ENCODE results near the gene HP1BP3.

Gene HP1BP3, protein sequence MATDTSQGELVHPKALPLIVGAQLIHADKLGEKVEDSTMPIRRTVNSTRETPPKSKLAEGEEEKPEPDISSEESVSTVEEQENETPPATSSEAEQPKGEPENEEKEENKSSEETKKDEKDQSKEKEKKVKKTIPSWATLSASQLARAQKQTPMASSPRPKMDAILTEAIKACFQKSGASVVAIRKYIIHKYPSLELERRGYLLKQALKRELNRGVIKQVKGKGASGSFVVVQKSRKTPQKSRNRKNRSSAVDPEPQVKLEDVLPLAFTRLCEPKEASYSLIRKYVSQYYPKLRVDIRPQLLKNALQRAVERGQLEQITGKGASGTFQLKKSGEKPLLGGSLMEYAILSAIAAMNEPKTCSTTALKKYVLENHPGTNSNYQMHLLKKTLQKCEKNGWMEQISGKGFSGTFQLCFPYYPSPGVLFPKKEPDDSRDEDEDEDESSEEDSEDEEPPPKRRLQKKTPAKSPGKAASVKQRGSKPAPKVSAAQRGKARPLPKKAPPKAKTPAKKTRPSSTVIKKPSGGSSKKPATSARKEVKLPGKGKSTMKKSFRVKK

DNA sequence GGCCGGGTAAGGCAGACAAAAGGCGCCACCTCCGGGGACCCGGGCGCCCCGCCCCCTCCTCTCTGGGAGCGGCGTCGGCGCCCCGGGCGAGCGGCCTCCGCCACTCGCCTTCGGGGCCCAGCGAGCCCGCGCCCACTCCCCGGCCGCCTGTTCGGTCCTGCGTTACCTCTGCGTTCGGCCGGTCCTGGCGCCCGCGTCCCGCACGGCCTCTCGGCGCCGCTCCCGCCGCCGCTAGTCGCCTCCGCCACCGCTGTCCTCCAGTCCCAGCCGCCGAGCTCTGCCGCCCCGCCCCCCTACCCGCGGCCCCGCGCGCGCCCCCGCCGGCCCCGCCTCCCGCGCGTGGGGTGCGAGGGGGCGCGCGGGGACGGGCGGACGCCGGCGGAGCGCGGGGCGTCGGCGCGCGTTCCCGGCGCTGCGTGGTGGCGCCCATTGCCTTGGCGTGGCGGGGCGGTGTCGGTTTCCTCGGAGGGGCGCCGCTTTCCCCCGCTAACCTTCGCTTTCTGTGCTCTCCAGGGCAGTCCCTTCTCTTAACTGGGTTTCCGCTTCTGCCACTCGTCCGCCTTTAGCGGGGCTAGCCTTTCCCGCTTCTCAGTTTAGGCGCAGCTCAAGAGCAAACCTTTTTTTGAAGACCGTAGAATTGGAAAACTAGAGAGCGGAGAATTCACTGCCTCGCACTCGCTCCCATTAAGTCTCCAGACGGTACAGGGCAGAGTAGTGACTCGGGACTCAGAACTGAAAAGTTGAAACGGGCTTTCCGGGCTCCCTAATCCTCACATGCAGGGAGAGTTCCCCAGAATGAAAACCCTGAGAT, at the start of gene HP1BP3:
Gene HP1BP3 (minus strand): TSS at position 279 of the 811 bp plus-strand sequence. CDS start 6,867 bp downstream, outside the sequence.
- Histone ChIP-seq H3K9me3 (ENCODE audit: insufficient read depth, low read depth, low read length) (no peaks in the 10 kb centered on the region), H3K9ac (ENCODE audit: low read depth, low read length) (peak within 1 kb of the TSS; percentile 98), H3K27ac (ENCODE audit: low read length) (peak within 1 kb of the TSS; percentile 89), H3K36me3 (ENCODE audit: insufficient read depth, low read depth, low read length) (no peaks in the 10 kb centered on the region), H3K27me3 (ENCODE audit: insufficient read depth, low read length) (no peaks in the 10 kb centered on the region), H3K4me3 (ENCODE audit: low read length) (peak within 1 kb of the TSS; percentile 93), H3K4me1 (ENCODE audit: insufficient read depth, low read length) (peaks cover 9% of the 10 kb centered on the region; the same call in 1 of the 2 replicates)

DNA sequence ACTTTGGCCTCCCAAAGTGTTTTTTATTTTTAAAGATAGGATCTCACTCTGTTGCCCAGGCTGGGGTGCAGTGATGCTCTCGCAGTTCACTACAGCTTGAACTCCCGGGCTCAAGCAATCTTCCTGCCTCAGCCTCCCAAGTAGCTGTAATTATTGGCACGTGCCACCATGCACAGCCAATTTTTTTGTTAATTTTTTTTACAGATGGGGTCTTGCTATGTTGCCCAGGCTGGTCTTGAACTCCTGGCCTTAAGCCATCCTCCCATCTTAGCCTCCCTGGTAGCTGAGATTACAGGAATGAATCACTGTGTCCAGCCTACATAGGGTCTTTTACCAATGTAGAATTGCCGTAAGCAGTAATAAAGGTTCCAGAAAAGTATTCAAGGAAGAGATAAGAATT, 49.1 kb upstream of the HP1BP3 start:
- H3K27ac ChIP-seq (ENCODE audit: low read length) = no peak overlapping the region
- H3K9me3 ChIP-seq (ENCODE audit: insufficient read depth, low read depth, low read length) = no peaks in the 10 kb centered on the region
- peaks cover 34% of the 10 kb centered on the region for H3K36me3 ChIP-seq (ENCODE audit: insufficient read depth, low read depth, low read length)
- no peaks in the 10 kb centered on the region for H3K4me1 ChIP-seq (ENCODE audit: insufficient read depth, low read length)
- no peak overlapping the region for H3K4me3 ChIP-seq (ENCODE audit: low read length)
- no peaks in the 10 kb centered on the region for H3K27me3 ChIP-seq (ENCODE audit: insufficient read depth, low read length)
- no peak overlapping the region for H3K9ac ChIP-seq (ENCODE audit: low read depth, low read length)

DNA sequence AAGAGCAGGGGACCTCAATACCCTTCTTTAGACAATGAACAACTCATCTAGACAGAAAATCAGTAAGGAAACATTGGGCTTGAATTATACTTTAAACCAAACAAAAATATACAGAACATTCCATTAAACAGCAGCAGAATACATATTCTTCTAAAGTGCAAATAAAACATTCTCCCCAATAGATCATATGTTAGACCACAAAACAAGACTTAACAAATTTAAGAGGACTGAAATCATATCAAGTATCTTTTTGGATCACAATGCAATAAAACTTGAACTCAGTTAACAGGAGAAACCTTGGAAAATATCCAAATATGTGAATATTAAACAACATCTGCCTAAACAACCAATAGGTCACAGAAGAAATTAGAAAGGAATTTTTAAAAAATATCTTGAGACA, 47.7 kb upstream of the HP1BP3 start:
- no peak overlapping the region for H3K9ac ChIP-seq (ENCODE audit: low read depth, low read length)
- H3K27me3 ChIP-seq (ENCODE audit: insufficient read depth, low read length) = no peaks in the 10 kb centered on the region
- no peaks in the 10 kb centered on the region for H3K9me3 ChIP-seq (ENCODE audit: insufficient read depth, low read depth, low read length)
- no peak overlapping the region for H3K27ac ChIP-seq (ENCODE audit: low read length)
- peaks cover 22% of the 10 kb centered on the region for H3K36me3 ChIP-seq (ENCODE audit: insufficient read depth, low read depth, low read length)
- no peak overlapping the region for H3K4me3 ChIP-seq (ENCODE audit: low read length)
- no peaks in the 10 kb centered on the region for H3K4me1 ChIP-seq (ENCODE audit: insufficient read depth, low read length)

DNA sequence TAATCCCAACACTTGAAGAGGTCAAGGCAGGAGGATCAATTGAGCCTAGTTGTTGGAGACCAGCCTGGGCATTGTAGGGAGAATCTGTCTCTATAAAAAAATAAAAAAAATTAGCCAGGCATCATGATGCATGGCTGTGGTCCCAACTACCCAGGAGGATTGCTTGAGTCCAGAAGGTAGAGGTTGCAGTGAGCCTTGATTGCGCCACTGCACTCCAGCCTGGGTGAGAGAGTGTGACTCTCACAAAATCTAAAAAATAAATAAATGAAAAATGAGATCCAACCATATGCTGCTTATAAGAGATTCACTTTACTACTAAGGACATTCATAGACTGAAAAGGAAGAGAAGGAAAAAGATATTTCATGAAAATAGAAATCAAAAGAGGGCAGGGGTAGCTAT, 47.1 kb upstream of the HP1BP3 start:
- no peak overlapping the region for H3K27ac ChIP-seq (ENCODE audit: low read length)
- H3K9me3 ChIP-seq (ENCODE audit: insufficient read depth, low read depth, low read length) = no peaks in the 10 kb centered on the region
- H3K4me1 ChIP-seq (ENCODE audit: insufficient read depth, low read length) = no peaks in the 10 kb centered on the region
- H3K27me3 ChIP-seq (ENCODE audit: insufficient read depth, low read length) = no peaks in the 10 kb centered on the region
- H3K4me3 ChIP-seq (ENCODE audit: low read length) = no peak overlapping the region
- peaks cover 20% of the 10 kb centered on the region for H3K36me3 ChIP-seq (ENCODE audit: insufficient read depth, low read depth, low read length)
- no peak overlapping the region for H3K9ac ChIP-seq (ENCODE audit: low read depth, low read length)

DNA sequence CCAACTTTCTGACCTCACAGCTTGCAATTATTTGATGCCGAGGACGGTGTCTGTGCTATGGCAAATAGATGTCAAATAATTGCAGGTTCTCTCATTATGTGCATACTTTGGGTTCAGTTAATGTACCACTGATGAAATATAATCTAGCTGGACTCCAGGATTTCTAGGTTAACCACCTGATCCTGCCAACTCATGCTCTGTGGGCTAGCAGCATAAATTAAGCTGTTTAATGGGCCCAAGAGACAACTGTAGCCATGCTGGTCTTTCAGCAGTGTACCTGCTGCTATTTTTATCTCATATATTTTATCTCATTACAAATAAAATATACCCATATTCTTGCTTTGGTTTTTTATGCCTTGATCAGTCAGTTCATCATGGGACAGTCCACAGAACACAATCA, 43.3 kb upstream of the HP1BP3 start:
- Histone ChIP-seq H3K4me1 (ENCODE audit: insufficient read depth, low read length) (no peaks in the 10 kb centered on the region), H3K4me3 (ENCODE audit: low read length) (no peak overlapping the region), H3K27me3 (ENCODE audit: insufficient read depth, low read length) (no peaks in the 10 kb centered on the region), H3K9ac (ENCODE audit: low read depth, low read length) (no peak overlapping the region), H3K36me3 (ENCODE audit: insufficient read depth, low read depth, low read length) (peaks cover 42% of the 10 kb centered on the region), H3K27ac (ENCODE audit: low read length) (no peak overlapping the region), H3K9me3 (ENCODE audit: insufficient read depth, low read depth, low read length) (no peaks in the 10 kb centered on the region)

DNA sequence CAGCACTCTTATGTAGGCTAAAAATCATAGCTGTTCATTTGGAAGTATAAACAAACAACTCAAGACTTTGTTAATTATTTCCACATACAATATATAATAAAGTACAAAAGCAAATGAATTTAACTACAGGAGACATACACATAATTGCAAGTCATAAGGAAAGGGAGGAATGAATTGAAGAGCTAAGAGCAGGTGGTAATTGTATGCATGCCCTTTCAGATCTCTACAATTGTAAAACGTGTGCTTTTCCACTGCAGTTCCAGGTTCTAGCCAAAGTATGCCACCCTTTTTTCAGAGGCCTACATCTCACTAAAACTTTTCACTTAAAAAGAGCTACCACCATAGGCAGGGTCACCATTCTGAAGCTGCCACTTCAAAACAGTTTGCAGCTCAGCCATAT, 42.8 kb upstream of the HP1BP3 start:
- no peaks in the 10 kb centered on the region for H3K4me1 ChIP-seq (ENCODE audit: insufficient read depth, low read length)
- peaks cover 47% of the 10 kb centered on the region for H3K36me3 ChIP-seq (ENCODE audit: insufficient read depth, low read depth, low read length)
- H3K9me3 ChIP-seq (ENCODE audit: insufficient read depth, low read depth, low read length) = no peaks in the 10 kb centered on the region
- no peak overlapping the region for H3K4me3 ChIP-seq (ENCODE audit: low read length)
- H3K9ac ChIP-seq (ENCODE audit: low read depth, low read length) = no peak overlapping the region
- H3K27me3 ChIP-seq (ENCODE audit: insufficient read depth, low read length) = no peaks in the 10 kb centered on the region
- no peak overlapping the region for H3K27ac ChIP-seq (ENCODE audit: low read length)

DNA sequence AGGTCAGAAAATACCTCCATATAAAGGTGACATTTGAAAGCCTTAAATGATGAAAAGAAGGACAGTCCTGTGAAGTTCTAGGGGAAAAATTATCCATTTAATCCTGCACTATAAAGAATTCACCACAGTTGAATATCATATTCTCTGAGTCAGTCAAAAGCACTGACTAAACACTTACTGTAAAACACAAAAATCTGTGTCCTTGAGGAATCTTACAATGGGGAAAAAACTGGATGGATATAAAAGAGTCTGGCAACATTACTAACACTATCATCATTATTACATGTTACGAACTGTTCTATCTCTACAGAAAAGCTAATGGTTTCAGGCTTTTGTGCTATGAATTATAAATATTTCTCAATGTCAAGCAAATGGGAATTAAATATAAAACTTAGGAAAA, 42.4 kb upstream of the HP1BP3 start:
- Histone ChIP-seq H3K9ac (ENCODE audit: low read depth, low read length) (no peak overlapping the region), H3K27me3 (ENCODE audit: insufficient read depth, low read length) (no peaks in the 10 kb centered on the region), H3K36me3 (ENCODE audit: insufficient read depth, low read depth, low read length) (peaks cover 50% of the 10 kb centered on the region), H3K9me3 (ENCODE audit: insufficient read depth, low read depth, low read length) (no peaks in the 10 kb centered on the region), H3K4me3 (ENCODE audit: low read length) (no peak overlapping the region), H3K27ac (ENCODE audit: low read length) (no peak overlapping the region), H3K4me1 (ENCODE audit: insufficient read depth, low read length) (no peaks in the 10 kb centered on the region)

DNA sequence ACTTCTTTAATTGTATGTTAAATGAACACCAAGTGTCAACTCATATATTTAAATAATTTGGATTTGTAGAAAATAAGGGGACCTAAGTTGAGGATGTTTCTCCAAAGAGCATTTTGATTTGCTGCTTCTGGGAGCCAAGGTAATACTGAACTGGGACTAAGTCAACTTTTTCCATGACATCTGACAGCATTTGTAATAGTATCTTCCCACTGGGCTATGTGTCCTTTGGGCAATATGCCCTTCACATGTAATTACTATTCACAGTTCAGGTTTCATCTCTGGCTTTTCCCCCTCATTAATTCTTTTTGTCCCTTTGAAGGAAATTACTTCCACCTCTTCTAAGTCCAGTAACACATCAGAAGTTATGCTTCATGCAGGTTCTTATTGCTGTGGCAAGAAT, 36.7 kb upstream of the HP1BP3 start:
- no peaks in the 10 kb centered on the region for H3K27me3 ChIP-seq (ENCODE audit: insufficient read depth, low read length)
- H3K27ac ChIP-seq (ENCODE audit: low read length) = no peak overlapping the region
- no peaks in the 10 kb centered on the region for H3K9me3 ChIP-seq (ENCODE audit: insufficient read depth, low read depth, low read length)
- H3K9ac ChIP-seq (ENCODE audit: low read depth, low read length) = no peak overlapping the region
- H3K36me3 ChIP-seq (ENCODE audit: insufficient read depth, low read depth, low read length) = peaks cover 61% of the 10 kb centered on the region
- H3K4me3 ChIP-seq (ENCODE audit: low read length) = no peak overlapping the region
- H3K4me1 ChIP-seq (ENCODE audit: insufficient read depth, low read length) = no peaks in the 10 kb centered on the region

DNA sequence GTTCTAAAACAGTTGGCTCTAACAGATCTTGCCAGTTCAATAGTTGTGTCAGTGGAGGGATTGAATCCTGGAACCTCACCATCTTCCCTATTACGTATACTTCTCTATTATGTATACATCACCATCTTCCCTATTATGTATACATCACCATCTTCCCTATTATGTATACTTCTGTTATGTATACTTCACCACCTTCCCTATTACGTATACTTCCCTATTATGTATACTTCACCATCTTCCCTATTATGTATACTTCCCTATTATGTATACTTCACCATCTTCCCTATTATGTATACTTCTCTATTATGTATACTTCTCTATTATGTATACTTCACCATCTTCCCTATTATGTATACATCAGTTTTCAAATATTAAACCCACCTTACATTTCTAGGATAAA, 34.4 kb upstream of the HP1BP3 start:
- Histone ChIP-seq H3K27ac (ENCODE audit: low read length) (no peak overlapping the region), H3K36me3 (ENCODE audit: insufficient read depth, low read depth, low read length) (peaks cover 53% of the 10 kb centered on the region), H3K9ac (ENCODE audit: low read depth, low read length) (no peak overlapping the region)

DNA sequence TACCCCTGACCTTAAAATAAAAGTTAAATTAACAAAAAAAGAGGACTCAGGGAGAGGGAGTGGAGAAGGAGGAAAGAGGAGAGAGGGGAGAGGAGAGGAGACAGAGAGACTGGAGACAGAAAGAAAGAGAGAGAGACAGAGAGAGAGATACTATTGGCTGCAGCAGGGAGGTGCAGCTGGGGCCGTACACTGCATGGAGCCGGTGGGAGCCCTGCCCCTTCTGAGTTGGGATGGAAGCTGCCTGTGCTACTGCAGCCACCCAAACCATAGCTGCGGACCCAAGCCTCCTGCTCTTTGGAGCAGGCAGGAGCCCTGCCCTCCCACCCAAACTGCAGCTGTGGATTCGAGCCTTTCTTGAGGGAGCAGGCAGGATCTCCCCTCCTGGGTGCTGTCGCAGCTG, 32.7 kb upstream of the HP1BP3 start:
- H3K27ac ChIP-seq (ENCODE audit: low read length) = no peak overlapping the region
- H3K9ac ChIP-seq (ENCODE audit: low read depth, low read length) = no peak overlapping the region
- no peaks in the 10 kb centered on the region for H3K4me1 ChIP-seq (ENCODE audit: insufficient read depth, low read length)
- no peaks in the 10 kb centered on the region for H3K27me3 ChIP-seq (ENCODE audit: insufficient read depth, low read length)
- peaks cover 43% of the 10 kb centered on the region for H3K36me3 ChIP-seq (ENCODE audit: insufficient read depth, low read depth, low read length)
- H3K9me3 ChIP-seq (ENCODE audit: insufficient read depth, low read depth, low read length) = no peaks in the 10 kb centered on the region
- no peak overlapping the region for H3K4me3 ChIP-seq (ENCODE audit: low read length)

More for the DNA sequence above, 34.4 kb upstream of the HP1BP3 start:
- Histone ChIP-seq H3K4me1 (ENCODE audit: insufficient read depth, low read length) (no peaks in the 10 kb centered on the region), H3K27me3 (ENCODE audit: insufficient read depth, low read length) (no peaks in the 10 kb centered on the region), H3K9me3 (ENCODE audit: insufficient read depth, low read depth, low read length) (no peaks in the 10 kb centered on the region), H3K4me3 (ENCODE audit: low read length) (no peak overlapping the region)

DNA sequence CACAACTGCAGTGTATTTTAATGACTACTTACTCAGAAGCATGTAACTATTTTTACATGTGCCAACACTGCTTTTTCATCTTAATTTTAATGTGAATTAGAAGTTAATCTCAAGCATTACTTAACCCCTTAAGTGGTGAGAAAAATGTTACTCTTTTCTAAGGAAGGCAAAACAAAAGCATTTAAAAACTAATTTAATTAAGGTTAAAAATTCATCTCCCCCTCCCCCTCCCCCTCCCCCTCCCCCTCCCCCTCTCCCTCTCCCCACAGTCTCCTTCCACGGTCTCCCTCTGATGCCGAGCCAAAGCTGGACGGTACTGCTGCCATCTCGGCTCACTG, 27.4 kb upstream of the HP1BP3 start:
- Histone ChIP-seq H3K4me3 (ENCODE audit: low read length) (no peak overlapping the region), H3K27ac (ENCODE audit: low read length) (no peak overlapping the region), H3K36me3 (ENCODE audit: insufficient read depth, low read depth, low read length) (peaks cover 38% of the 10 kb centered on the region), H3K4me1 (ENCODE audit: insufficient read depth, low read length) (no peaks in the 10 kb centered on the region), H3K27me3 (ENCODE audit: insufficient read depth, low read length) (no peaks in the 10 kb centered on the region), H3K9me3 (ENCODE audit: insufficient read depth, low read depth, low read length) (no peaks in the 10 kb centered on the region), H3K9ac (ENCODE audit: low read depth, low read length) (no peak overlapping the region)

DNA sequence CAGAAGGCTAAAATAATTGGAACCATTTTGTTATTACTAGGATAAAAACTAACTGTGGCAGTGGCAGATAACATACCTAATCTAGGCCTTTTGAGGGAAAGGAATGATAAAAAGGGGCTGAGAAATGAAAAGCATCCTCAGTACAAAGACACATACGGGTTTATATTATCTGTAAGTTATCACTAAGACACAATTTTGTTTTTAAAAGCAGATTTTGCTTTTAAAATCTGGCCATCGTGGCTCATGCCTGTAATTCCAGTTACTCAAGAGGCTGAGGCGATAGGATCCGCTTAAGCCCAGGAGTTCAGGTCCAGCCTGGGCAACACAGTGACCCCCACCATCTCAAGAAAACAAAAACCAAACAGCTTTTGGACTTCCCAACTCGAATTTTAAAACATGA, 24.8 kb upstream of the HP1BP3 start:
- Histone ChIP-seq H3K9ac (ENCODE audit: low read depth, low read length) (no peak overlapping the region), H3K4me1 (ENCODE audit: insufficient read depth, low read length) (no peaks in the 10 kb centered on the region), H3K27ac (ENCODE audit: low read length) (no peak overlapping the region), H3K36me3 (ENCODE audit: insufficient read depth, low read depth, low read length) (peaks cover 34% of the 10 kb centered on the region), H3K4me3 (ENCODE audit: low read length) (no peak overlapping the region), H3K9me3 (ENCODE audit: insufficient read depth, low read depth, low read length) (no peaks in the 10 kb centered on the region), H3K27me3 (ENCODE audit: insufficient read depth, low read length) (no peaks in the 10 kb centered on the region)

Data from iPS-20b (cell line).